GM18858 (cell line): ENCODE data around the gene SEMA3F.
A peak's percentile ranks its signal among the peaks of the same experiment; 100 is the strongest.

ENCODE experiments used
- ATAC-seq: cut with Tn5 transposase; IDR thresholded peaks from one replicate; pipeline ENCODE4 v1.9.1; 2021; ENCODE audit not compliant: unreplicated experiment

SEMA3F gene

GRCh38 chr3:50154840-50155490 is at the start of gene SEMA3F:
Gene SEMA3F (plus strand): TSS chr3:50155324. CDS start chr3:50159623, 4,299 bp downstream.
- peak; percentile 58 for ATAC-seq

- no peak for ATAC-seq
Observed at GRCh38 chr3:50111757-50112156, 43.4 kb upstream of the SEMA3F start.

GRCh38 chr3:50112462-50112861 is 42.7 kb upstream of the SEMA3F start:
- no peak for ATAC-seq

GRCh38 chr3:50117120-50117519 is 38.0 kb upstream of the SEMA3F start:
- no peak for ATAC-seq

GRCh38 chr3:50118237-50118636 is 36.9 kb upstream of the SEMA3F start:
- no peak for ATAC-seq

- no peak for ATAC-seq
Observed at GRCh38 chr3:50119786-50120185, 35.3 kb upstream of the SEMA3F start.

GRCh38 chr3:50120364-50121071 is 34.6 kb upstream of the SEMA3F start:
- ATAC-seq: no peak

- peak; percentile 49 for ATAC-seq
Observed at GRCh38 chr3:50121072-50122032, 33.8 kb upstream of the SEMA3F start.

- no peak for ATAC-seq
Observed at GRCh38 chr3:50122071-50122470, 33.1 kb upstream of the SEMA3F start.

GRCh38 chr3:50122661-50123391 is 32.3 kb upstream of the SEMA3F start:
- no peak for ATAC-seq

- ATAC-seq: no peak
Observed at GRCh38 chr3:50123394-50124051, 31.6 kb upstream of the SEMA3F start.

- ATAC-seq: no peak
Observed at GRCh38 chr3:50124052-50124799, 30.9 kb upstream of the SEMA3F start.

- ATAC-seq: no peak
Observed at GRCh38 chr3:50124800-50125178, 30.3 kb upstream of the SEMA3F start.

- ATAC-seq: no peak
Observed at GRCh38 chr3:50125541-50126286, 29.4 kb upstream of the SEMA3F start.

GRCh38 chr3:50126287-50127211 is 28.6 kb upstream of the SEMA3F start:
- no peak for ATAC-seq

- no peak for ATAC-seq
Observed at GRCh38 chr3:50127251-50127691, 27.9 kb upstream of the SEMA3F start.

- ATAC-seq: no peak
Observed at GRCh38 chr3:50128001-50128400, 27.1 kb upstream of the SEMA3F start.

GRCh38 chr3:50130436-50130835 is 24.7 kb upstream of the SEMA3F start:
- no peak for ATAC-seq
